Testis (tissue), 3 donors: ENCODE measurements around the gene AGPAT2. TPM values are rescaled to one million over a fixed set of nuclear protein-coding genes. Genes with fewer than 3 reads are reported as not detected.
A peak's percentile ranks its signal among the peaks of the same experiment; 100 is the strongest.

Experiments
- DNase-seq: peaks from one replicate; pipeline ENCODE4 v3.0.0-alpha.2; 2019
- H3K27ac ChIP-seq, 2 donors: fragments of 200-600 bp; sonication (generic); one replicate each; pipeline ENCODE4 v1.5.1; 2019
- H3K27me3 ChIP-seq: fragments of 200-600 bp; sonication (generic); one replicate; pipeline ENCODE4 v1.5.1; 2019
- H3K36me3 ChIP-seq: fragments of 200-600 bp; sonication (generic); one replicate; pipeline ENCODE4 v1.5.1; 2017; ENCODE audit warnings: low read depth; ENCODE audit errors: missing control alignments
- H3K4me1 ChIP-seq: fragments of 200-600 bp; sonication (generic); one replicate; pipeline ENCODE4 v1.5.1; 2019
- H3K4me3 ChIP-seq, 2 donors: fragments of 200-600 bp; sonication (generic); one replicate each; pipeline ENCODE4 v1.5.1; 2017 to 2019
- H3K9me3 ChIP-seq: fragments of 200-600 bp; sonication (generic); one replicate; pipeline ENCODE4 v1.5.1; 2017
- CTCF ChIP-seq, 3 experiments: fragments of 450-650 bp in 2 of 3; fragments of 200-600 bp in 1 of 3; sonication (generic) in 1 of 3; IDR thresholded peaks; one replicate each; pipeline ENCODE4 v1.5.1; 2016 to 2019; ENCODE audit warnings: antibody characterized with exemption in 3 of 3, mild to moderate bottlenecking in 2 of 3, moderate library complexity in 1 of 3
- POLR2A ChIP-seq: fragments of 450-650 bp; IDR thresholded peaks from one replicate; pipeline ENCODE4 v1.6.1; 2017; ENCODE audit warnings: antibody characterized with exemption, mild to moderate bottlenecking, moderate library complexity
- WGBS, 2 donors: methylation state at CpG; one replicate each; pipeline ENCODE4 v1.1.5; 2018; 5-methylcytosine and 5-hydroxymethylcytosine counted together
- intact Hi-C: fragments of 100-400 bp; cut with DNase I; formaldehyde crosslinking; loops from one replicate; pipeline ENCODE4 v1.15.1; 2023; ENCODE audit warnings: low total_unique reads
- polyA plus RNA-seq: library from polyadenylated mRNA; stranded (reverse); fragments of 350-450 nt; fragmentation: Illumina TruSeq; extraction: RNeasy Lipid Tissue Mini Kit (QIAGEN cat#74804); gene quantifications from one replicate; pipeline ENCODE4 v1.2.3, GENCODE V29; 2014; ENCODE audit warnings: low read depth, low replicate concordance; ENCODE audit not compliant: insufficient read depth
- total RNA-seq, 2 donors: library from RNA; depleted of rRNA; stranded (reverse); fragments of >200 nt; gene quantifications; one replicate each; pipeline ENCODE4 v1.2.3, GENCODE V29; 2016

The AGPAT2 gene
- total and polyA plus RNA-seq, 3 donors from 2014 or later: 34.2 to 52.7 (median 46.6) TPM

DNA sequence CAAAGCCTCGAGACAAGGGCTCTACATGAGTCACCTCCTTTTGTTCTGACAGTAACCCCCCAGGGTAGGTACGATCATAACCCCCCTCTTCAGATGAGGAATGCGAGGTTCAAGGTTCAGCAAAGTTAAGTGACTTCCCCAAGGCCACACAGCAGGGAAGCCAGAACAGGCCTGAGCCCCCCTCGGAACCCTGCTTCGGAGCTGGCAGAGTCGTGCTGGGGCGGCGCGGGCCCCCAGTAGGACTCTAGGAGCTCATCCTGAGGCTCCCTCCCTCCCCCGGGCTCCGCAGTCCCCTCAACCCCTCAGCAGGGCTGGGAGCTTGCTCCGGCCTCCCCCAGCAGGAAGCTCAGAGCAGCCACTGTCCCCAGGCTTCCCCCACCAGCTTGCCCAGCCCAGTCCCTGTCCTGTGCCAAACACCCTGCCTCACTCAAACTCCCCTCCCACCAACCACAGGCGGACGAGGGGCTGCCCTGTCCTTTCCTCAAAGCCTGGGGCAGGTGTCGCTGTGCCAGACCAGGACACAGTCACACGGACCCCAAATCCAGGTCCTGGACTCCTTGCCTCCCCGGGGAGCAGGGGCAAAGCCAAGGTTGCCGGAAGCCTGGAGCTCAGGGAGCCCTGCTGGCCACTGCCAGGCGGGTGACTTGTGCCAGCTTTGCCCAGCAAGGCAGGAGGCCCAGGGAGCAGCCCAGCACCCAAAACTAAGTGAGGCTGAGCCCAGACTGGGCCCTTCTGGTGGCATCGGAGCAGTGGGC lies 5.1 kb downstream of the AGPAT2 start:
- 85 to 94% methylated on average over 13 to 20 of the region's 20 CpGs for WGBS, 2 donors
- no peak for DNase-seq
- Histone ChIP-seq H3K4me3 (no peak overlapping the region), H3K27me3 (no peaks in the 10 kb centered on the region), H3K36me3 (no peaks in the 10 kb centered on the region), H3K27ac (no peak overlapping the region), H3K4me1 (peaks cover 13% of the 10 kb centered on the region), H3K9me3 (no peaks in the 10 kb centered on the region)
- TF ChIP-seq CTCF (IDR thresholded peaks at IDR 0.05): no peak
- no peak for TF ChIP-seq POLR2A
- intact Hi-C loops: no loop called here

DNA sequence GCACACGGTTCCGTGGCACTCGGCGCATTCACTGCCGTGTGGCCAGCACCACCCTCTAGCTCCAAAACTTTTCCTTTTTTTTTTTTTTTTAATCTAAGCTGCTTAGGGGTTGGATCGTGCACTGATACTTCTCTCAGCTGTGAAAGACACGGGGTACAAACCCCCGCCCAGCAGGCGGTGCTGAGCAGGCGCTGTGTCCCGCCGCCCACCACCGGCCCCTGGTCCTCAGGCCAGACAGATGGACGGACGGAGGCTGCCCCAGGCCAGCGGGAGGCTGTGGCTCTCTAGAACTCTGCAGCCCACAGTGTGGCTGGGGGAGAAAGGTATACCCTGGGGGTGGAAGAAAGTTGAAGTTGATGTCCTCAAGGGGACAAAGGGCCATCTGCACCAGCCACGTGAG lies 6.2 kb downstream of the AGPAT2 start:
- no peak overlapping the region for H3K27ac ChIP-seq
- no peak overlapping the region for H3K4me3 ChIP-seq
- intact Hi-C loops: no loop called here
- DNase-seq: no peak
- H3K4me1 ChIP-seq: peaks cover 6% of the 10 kb centered on the region
- TF ChIP-seq CTCF (IDR thresholded peaks at IDR 0.05) (no peak), POLR2A (no peak)
- no peaks in the 10 kb centered on the region for H3K36me3 ChIP-seq
- H3K9me3 ChIP-seq: no peaks in the 10 kb centered on the region
- no peaks in the 10 kb centered on the region for H3K27me3 ChIP-seq
- 94 to 98% methylated on average over 10 to 17 of the region's 17 CpGs for WGBS, 2 donors

- no peak overlapping the region for H3K4me3 ChIP-seq
- intact Hi-C loops: no loop called here
- DNase-seq: peak; percentile 45
Observed at GRCh38 chr9:136679431-136679941, 7.8 kb downstream of the AGPAT2 start.

GRCh38 chr9:136678624-136679023 lies 8.6 kb downstream of the AGPAT2 start:
- WGBS, 2 donors: 88 to 89% methylated on average over 6 of the region's 6 CpGs
- peak; percentile 68 for DNase-seq
- intact Hi-C loops: no loop called here

More at GRCh38 chr9:136679431-136679941, 7.8 kb downstream of the AGPAT2 start:
- WGBS, 2 donors: 63 to 80% methylated on average over 18 to 22 of the region's 22 CpGs
- Histone ChIP-seq H3K4me1 (no peaks in the 10 kb centered on the region), H3K27me3 (no peaks in the 10 kb centered on the region), H3K9me3 (no peaks in the 10 kb centered on the region), H3K27ac (no peak overlapping the region), H3K36me3 (no peaks in the 10 kb centered on the region)
- TF ChIP-seq CTCF (IDR thresholded peaks at IDR 0.05) (no peak), POLR2A (no peak)

More at GRCh38 chr9:136678624-136679023, 8.6 kb downstream of the AGPAT2 start:
- no peaks in the 10 kb centered on the region for H3K36me3 ChIP-seq
- H3K9me3 ChIP-seq: no peaks in the 10 kb centered on the region
- H3K4me3 ChIP-seq: no peak overlapping the region
- no peaks in the 10 kb centered on the region for H3K4me1 ChIP-seq
- no peak overlapping the region for H3K27ac ChIP-seq
- TF ChIP-seq POLR2A: no peak
- TF ChIP-seq CTCF (IDR thresholded peaks at IDR 0.05): no peak
- no peaks in the 10 kb centered on the region for H3K27me3 ChIP-seq
